K562 (cell line): ENCODE data around the gene SEMA3F. TPM values are rescaled to one million over a fixed set of nuclear protein-coding genes. Genes with fewer than 3 reads are reported as not detected.

ENCODE experiments used
- L3MBTL2 ChIP-seq: fragments of 450-650 bp; IDR thresholded peaks from 2 replicates; pipeline ENCODE4 v1.6.1; 2016; ENCODE audit warnings: mild to moderate bottlenecking, moderate library complexity
- MCM5 ChIP-seq: fragments of 450-650 bp; IDR thresholded peaks from 2 replicates; pipeline ENCODE4 v1.6.1; 2016; ENCODE audit warnings: low read depth
- MEF2D ChIP-seq: conservative IDR thresholded peaks from 2 replicates; pipeline ENCODE4 v1.6.1; 2016; ENCODE audit warnings: low read depth, missing genetic modification characterization, missing compliant biosample characterization
- NBN ChIP-seq: fragments of 450-650 bp; IDR thresholded peaks from 2 replicates; pipeline ENCODE4 v1.6.1; 2016; ENCODE audit warnings: low read depth, mild to moderate bottlenecking
- PCBP1 ChIP-seq: fragments of 200-400 bp; formaldehyde crosslinking; IDR thresholded peaks from 2 replicates; pipeline ENCODE4 v1.6.1; 2018; ENCODE audit warnings: mild to moderate bottlenecking, low read depth, low read length; ENCODE audit not compliant: poor library complexity, severe bottlenecking
- POLR2A ChIP-seq: fragments of 450-650 bp; conservative IDR thresholded peaks from 2 replicates; pipeline ENCODE4 v1.6.1; 2016
- POLR2AphosphoS2 ChIP-seq: IDR thresholded peaks from 2 replicates; pipeline ENCODE4 v1.6.1; 2012; ENCODE audit warnings: low read length, improper control_type of control experiment
- SLC30A9 ChIP-seq: fragments of 250-450 bp; sonication (Bioruptor Pico); IDR thresholded peaks from 2 replicates; pipeline ENCODE4 v1.8.0; 2022; ENCODE audit warnings: mild to moderate bottlenecking, moderate library complexity
- SMARCE1 ChIP-seq: fragments of 450-650 bp; IDR thresholded peaks from 2 replicates; pipeline ENCODE4 v1.7.1; 2016; ENCODE audit warnings: mild to moderate bottlenecking
- WHSC1 ChIP-seq: IDR thresholded peaks from one replicate; pipeline ENCODE4 v1.6.1; 2012; ENCODE audit warnings: low read length, control low read depth, inconsistent platforms
- ZNF431 ChIP-seq: sonication (generic); formaldehyde crosslinking; IDR thresholded peaks from 2 replicates; pipeline ENCODE4 v1.8.0; 2022; ENCODE audit warnings: mild to moderate bottlenecking, missing genetic modification reagents
- ZNF780A ChIP-seq: fragments of 250-450 bp; sonication (Bioruptor Pico); IDR thresholded peaks from 2 replicates; pipeline ENCODE4 v1.5.0; 2021; ENCODE audit warnings: mild to moderate bottlenecking
- polyA plus RNA-seq, 8 experiments: library from polyadenylated mRNA; depleted of rRNA in 4 of 8; stranded (reverse) in 5 of 8; unstranded in 3 of 8; fragments of >200 nt; fragmentation: Nextera tagmentation in 2 of 8; fragmentation: Illumina TruSeq in 1 of 8; extraction: Ambion mirVana in 2 of 8; extraction: Trizol in 1 of 8; gene quantifications; 2 replicates each; pipeline versions ENCODE4 v1.2.1 to v1.2.3, GENCODE V29; 2011 to 2014; ENCODE audit warnings: inconsistent platforms in 1 of 8, missing spikeins in 1 of 8
- total RNA-seq, 7 experiments: library from RNA; depleted of rRNA in 6 of 7; stranded (reverse); fragments of >200 nt in 6 of 7; fragmentation: Illumina TruSeq in 2 of 7; extraction: Trizol in 2 of 7; gene quantifications; 2 replicates each; pipeline versions ENCODE4 v1.2.1 to v1.2.3, GENCODE V29; 2011 to 2021; ENCODE audit warnings: low replicate concordance in 1 of 7
- TF ChIP-seq, protein P1 (sequence below): sonication (generic); formaldehyde crosslinking; IDR thresholded peaks from 2 replicates; pipeline ENCODE4 v1.8.1; 2023; ENCODE audit warnings: mild to moderate bottlenecking, missing genetic modification reagents, moderate library complexity
- TF ChIP-seq, protein P2 (sequence below): fragments of 250-450 bp; sonication (Bioruptor Pico); IDR thresholded peaks from 2 replicates; pipeline ENCODE4 v1.4.0; 2020; ENCODE audit warnings: borderline replicate concordance
- TF ChIP-seq, protein P3 (sequence below): fragments of 250-450 bp; sonication (Bioruptor Pico); IDR thresholded peaks from 2 replicates; pipeline ENCODE4 v1.8.0; 2022; ENCODE audit warnings: inconsistent platforms
- TF ChIP-seq, protein P4 (sequence below): fragments of 450-650 bp; IDR thresholded peaks from 2 replicates; pipeline ENCODE4 v1.6.1; 2016; ENCODE audit warnings: antibody characterized with exemption
- TF ChIP-seq, protein P5 (sequence below), 3 experiments: fragments of 200-800 bp in 1 of 3; sonication (Bioruptor generic) in 1 of 3; sonication (generic) in 1 of 3; formaldehyde crosslinking in 1 of 3; IDR thresholded peaks; 2 replicates each; pipeline versions ENCODE4 v1.6.1 to v1.8.0; 2016 to 2022; ENCODE audit warnings: mild to moderate bottlenecking in 2 of 3, missing compliant biosample characterization in 2 of 3, missing genetic modification characterization in 2 of 3, missing genetic modification reagents in 1 of 3
- TF ChIP-seq, protein P6 (sequence below): sonication (generic); formaldehyde crosslinking; IDR thresholded peaks from 2 replicates; pipeline ENCODE4 v1.8.0; 2022; ENCODE audit warnings: mild to moderate bottlenecking, missing genetic modification reagents, borderline replicate concordance

SEMA3F gene
- total and polyA plus RNA-seq, 9 of the 15 experiments (the other 6 are each of a cell fraction or from before 2014, with no cell fraction given): 0.58 to 3.0 (median 2.0) TPM; not detected in 2

DNA sequence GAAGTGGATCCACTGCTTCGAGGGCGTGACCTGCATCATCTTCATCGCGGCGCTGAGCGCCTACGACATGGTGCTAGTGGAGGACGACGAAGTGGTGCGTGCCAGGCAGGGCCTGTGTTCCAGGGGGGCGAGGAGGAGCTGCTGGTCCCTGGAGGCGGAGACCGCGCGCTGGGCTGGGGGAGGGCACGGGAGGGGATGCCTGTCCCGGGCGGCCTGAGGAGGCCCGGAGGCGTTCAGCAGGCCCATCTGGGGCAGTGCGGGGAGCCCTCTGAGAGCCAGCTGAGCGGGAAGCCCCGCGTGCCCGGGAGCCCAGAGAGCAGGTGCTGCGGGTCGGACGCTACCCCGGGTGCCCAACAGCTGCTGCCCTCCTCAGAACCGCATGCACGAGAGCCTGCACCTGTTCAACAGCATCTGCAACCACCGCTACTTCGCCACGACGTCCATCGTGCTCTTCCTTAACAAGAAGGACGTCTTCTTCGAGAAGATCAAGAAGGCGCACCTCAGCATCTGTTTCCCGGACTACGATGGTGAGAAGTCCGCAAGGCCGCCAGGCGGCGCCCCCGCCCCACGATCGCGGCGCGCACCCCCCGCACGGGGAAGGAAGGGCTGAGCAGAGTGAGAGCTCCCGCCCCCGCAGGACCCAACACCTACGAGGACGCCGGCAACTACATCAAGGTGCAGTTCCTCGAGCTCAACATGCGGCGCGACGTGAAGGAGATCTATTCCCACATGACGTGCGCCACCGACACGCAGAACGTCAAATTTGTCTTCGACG is 39.2 kb downstream of the SEMA3F start (continued):
- TF ChIP-seq, protein P1, sequence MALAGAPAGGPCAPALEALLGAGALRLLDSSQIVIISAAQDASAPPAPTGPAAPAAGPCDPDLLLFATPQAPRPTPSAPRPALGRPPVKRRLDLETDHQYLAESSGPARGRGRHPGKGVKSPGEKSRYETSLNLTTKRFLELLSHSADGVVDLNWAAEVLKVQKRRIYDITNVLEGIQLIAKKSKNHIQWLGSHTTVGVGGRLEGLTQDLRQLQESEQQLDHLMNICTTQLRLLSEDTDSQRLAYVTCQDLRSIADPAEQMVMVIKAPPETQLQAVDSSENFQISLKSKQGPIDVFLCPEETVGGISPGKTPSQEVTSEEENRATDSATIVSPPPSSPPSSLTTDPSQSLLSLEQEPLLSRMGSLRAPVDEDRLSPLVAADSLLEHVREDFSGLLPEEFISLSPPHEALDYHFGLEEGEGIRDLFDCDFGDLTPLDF: no peak
- TF ChIP-seq MEF2D (tag) (no peak), WHSC1 (no peak), NBN (no peak), SMARCE1 (no peak), MCM5 (no peak), L3MBTL2 (peak; percentile 95), POLR2AphosphoS2 (no peak), PCBP1 (no peak), ZNF431 (CRISPR knock-in tag) (0 out of 2 replicates have a peak, but pooled peaks have one; percentile 57), SLC30A9 (no peak), POLR2A (no peak), ZNF780A (CRISPR knock-in tag) (no peak)
- TF ChIP-seq, protein P2, sequence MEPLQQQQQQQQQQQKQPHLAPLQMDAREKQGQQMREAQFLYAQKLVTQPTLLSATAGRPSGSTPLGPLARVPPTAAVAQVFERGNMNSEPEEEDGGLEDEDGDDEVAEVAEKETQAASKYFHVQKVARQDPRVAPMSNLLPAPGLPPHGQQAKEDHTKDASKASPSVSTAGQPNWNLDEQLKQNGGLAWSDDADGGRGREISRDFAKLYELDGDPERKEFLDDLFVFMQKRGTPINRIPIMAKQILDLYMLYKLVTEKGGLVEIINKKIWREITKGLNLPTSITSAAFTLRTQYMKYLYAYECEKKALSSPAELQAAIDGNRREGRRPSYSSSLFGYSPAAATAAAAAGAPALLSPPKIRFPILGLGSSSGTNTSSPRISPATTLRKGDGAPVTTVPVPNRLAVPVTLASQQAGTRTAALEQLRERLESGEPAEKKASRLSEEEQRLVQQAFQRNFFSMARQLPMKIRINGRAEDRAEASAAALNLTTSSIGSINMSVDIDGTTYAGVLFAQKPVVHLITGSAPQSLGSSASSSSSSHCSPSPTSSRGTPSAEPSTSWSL (CRISPR knock-in tag): no peak
- TF ChIP-seq, protein P3, sequence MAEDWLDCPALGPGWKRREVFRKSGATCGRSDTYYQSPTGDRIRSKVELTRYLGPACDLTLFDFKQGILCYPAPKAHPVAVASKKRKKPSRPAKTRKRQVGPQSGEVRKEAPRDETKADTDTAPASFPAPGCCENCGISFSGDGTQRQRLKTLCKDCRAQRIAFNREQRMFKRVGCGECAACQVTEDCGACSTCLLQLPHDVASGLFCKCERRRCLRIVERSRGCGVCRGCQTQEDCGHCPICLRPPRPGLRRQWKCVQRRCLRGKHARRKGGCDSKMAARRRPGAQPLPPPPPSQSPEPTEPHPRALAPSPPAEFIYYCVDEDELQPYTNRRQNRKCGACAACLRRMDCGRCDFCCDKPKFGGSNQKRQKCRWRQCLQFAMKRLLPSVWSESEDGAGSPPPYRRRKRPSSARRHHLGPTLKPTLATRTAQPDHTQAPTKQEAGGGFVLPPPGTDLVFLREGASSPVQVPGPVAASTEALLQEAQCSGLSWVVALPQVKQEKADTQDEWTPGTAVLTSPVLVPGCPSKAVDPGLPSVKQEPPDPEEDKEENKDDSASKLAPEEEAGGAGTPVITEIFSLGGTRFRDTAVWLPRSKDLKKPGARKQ: no peak
- TF ChIP-seq, protein P4, sequence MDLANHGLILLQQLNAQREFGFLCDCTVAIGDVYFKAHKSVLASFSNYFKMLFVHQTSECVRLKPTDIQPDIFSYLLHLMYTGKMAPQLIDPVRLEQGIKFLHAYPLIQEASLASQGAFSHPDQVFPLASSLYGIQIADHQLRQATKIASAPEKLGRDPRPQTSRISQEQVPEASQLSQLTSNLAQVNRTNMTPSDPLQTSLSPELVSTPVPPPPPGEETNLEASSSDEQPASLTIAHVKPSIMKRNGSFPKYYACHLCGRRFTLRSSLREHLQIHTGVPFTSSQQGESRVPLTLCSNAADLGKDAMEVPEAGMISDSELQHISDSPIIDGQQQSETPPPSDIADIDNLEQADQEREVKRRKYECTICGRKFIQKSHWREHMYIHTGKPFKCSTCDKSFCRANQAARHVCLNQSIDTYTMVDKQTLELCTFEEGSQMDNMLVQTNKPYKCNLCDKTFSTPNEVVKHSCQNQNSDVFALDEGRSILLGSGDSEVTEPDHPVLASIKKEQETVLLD: 0 out of 2 replicates have a peak, but pooled peaks have one; percentile 23
- TF ChIP-seq, protein P5, sequence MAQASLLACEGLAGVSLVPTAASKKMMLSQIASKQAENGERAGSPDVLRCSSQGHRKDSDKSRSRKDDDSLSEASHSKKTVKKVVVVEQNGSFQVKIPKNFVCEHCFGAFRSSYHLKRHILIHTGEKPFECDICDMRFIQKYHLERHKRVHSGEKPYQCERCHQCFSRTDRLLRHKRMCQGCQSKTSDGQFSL (CRISPR knock-in tag; IDR thresholded peaks at IDR 0.05): peak; percentile 97
- TF ChIP-seq, protein P5 (tag; IDR thresholded peaks at IDR 0.05): peak in 1 of 2 experiments; percentile 87; a peak in 2 of 4 replicates
- TF ChIP-seq, protein P6, sequence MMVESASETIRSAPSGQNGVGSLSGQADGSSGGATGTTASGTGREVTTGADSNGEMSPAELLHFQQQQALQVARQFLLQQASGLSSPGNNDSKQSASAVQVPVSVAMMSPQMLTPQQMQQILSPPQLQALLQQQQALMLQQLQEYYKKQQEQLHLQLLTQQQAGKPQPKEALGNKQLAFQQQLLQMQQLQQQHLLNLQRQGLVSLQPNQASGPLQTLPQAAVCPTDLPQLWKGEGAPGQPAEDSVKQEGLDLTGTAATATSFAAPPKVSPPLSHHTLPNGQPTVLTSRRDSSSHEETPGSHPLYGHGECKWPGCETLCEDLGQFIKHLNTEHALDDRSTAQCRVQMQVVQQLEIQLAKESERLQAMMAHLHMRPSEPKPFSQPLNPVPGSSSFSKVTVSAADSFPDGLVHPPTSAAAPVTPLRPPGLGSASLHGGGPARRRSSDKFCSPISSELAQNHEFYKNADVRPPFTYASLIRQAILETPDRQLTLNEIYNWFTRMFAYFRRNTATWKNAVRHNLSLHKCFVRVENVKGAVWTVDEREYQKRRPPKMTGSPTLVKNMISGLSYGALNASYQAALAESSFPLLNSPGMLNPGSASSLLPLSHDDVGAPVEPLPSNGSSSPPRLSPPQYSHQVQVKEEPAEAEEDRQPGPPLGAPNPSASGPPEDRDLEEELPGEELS (CRISPR knock-in tag): 0 out of 2 replicates have a peak, but pooled peaks have one; percentile 16
